Neural crest cell (in vitro differentiated cells): Measurements from ENCODE around the gene ZBTB40. TPM values are rescaled to one million over a fixed set of nuclear protein-coding genes. Genes with fewer than 3 reads are reported as not detected.

ENCODE experiments used
- DNase-seq: peaks from one replicate; pipeline ENCODE4 v3.0.0; 2021; ENCODE audit warnings: low read depth, mixed read lengths, low spot score
- H3K27ac Mint-ChIP-seq: one replicate; pipeline ENCODE4 v1.8.0; 2021; ENCODE audit warnings: mild to moderate bottlenecking, mixed read lengths; ENCODE audit not compliant: unreplicated experiment
- H3K27me3 Mint-ChIP-seq: 2 replicates; pipeline ENCODE4 v1.8.0; 2021; ENCODE audit warnings: low read depth, mild to moderate bottlenecking, mixed read lengths
- H3K36me3 Mint-ChIP-seq: 2 replicates; pipeline ENCODE4 v1.8.0; 2021; ENCODE audit warnings: low read depth, mild to moderate bottlenecking, mixed read lengths
- H3K4me1 Mint-ChIP-seq: 2 replicates; pipeline ENCODE4 v1.8.0; 2021; ENCODE audit warnings: mixed read lengths
- H3K4me3 Mint-ChIP-seq: one replicate; pipeline ENCODE4 v1.8.0; 2021; ENCODE audit warnings: mild to moderate bottlenecking, mixed read lengths
- H3K9me3 Mint-ChIP-seq: 2 replicates; pipeline ENCODE4 v1.8.0; 2021; ENCODE audit warnings: mixed read lengths
- CTCF ChIP-seq: fragments of 200-600 bp; sonication (generic); conservative IDR thresholded peaks from 2 replicates; pipeline ENCODE4 v1.5.0; 2021; ENCODE audit warnings: antibody characterized with exemption, mild to moderate bottlenecking
- total RNA-seq: library from RNA; stranded (reverse); gene quantifications from 2 replicates; pipeline ENCODE4 v1.2.1, GENCODE V29; 2021

Gene ZBTB40
- total RNA-seq, 1 donor from 2014 or later, result 31.8 TPM

GRCh38 chr1:22576617-22577016, 125.0 kb downstream of the ZBTB40 start:
- no peak overlapping the region for H3K27ac Mint-ChIP-seq
- peaks cover 3% of the 10 kb centered on the region for H3K36me3 Mint-ChIP-seq
- H3K4me3 Mint-ChIP-seq, result no peak overlapping the region
- DNase-seq, result no peak
- no peak for TF ChIP-seq CTCF
- H3K9me3 Mint-ChIP-seq, result peaks cover 19% of the 10 kb centered on the region
- H3K27me3 Mint-ChIP-seq, result peaks cover 19% of the 10 kb centered on the region
- H3K4me1 Mint-ChIP-seq, result no peaks in the 10 kb centered on the region

- peaks cover 3% of the 10 kb centered on the region for H3K36me3 Mint-ChIP-seq
- H3K27ac Mint-ChIP-seq, result no peak overlapping the region
- no peak for TF ChIP-seq CTCF
- no peak for DNase-seq
- H3K27me3 Mint-ChIP-seq, result peaks cover 13% of the 10 kb centered on the region
- H3K4me3 Mint-ChIP-seq, result no peak overlapping the region
- H3K4me1 Mint-ChIP-seq, result no peaks in the 10 kb centered on the region
- peaks cover 19% of the 10 kb centered on the region for H3K9me3 Mint-ChIP-seq
Measured at GRCh38 chr1:22578732-22579361, 127.2 kb downstream of the ZBTB40 start.

DNA sequence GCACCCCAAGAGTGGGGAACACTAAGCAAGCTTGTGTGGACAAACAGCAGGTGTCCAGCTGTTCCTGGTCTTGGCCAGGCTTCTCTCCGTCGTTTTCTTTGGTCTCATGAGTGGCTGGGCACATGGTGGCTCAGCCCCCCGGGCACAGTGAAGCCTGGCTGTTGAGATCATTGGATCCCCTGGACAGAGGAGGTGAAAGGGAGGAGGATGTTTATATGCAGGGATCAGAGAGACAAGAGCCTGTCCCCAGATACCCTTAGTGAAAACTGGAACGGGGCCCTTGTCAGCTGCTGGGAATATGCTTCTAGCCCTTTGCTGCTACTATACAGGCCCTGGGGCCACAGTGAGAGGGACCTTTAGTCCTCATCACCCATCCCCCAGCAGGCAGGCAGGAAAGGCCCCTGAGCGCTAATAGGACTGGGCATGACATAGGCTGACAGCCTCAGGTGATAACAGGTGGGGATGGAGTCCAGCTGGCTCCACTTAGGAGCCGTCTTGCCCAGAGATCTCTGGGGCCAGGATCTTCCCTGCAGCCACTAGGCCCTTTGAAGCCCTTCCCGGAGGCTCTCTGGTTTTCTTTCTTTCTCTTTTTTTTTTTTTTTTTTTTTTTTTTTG, 128.0 kb downstream of the ZBTB40 start:
- Mint-ChIP-seq H3K27ac (no peak overlapping the region), H3K9me3 (peaks cover 19% of the 10 kb centered on the region), H3K4me3 (no peak overlapping the region), H3K36me3 (peaks cover 3% of the 10 kb centered on the region), H3K4me1 (no peaks in the 10 kb centered on the region), H3K27me3 (peaks cover 5% of the 10 kb centered on the region)
- no peak for TF ChIP-seq CTCF
- no peak for DNase-seq

Other genes starting within 250 kb of the ZBTB40 start
- gene EPHA8, start 111.6 kb downstream of the ZBTB40 start, total RNA-seq, result not detected in 2 replicates
- gene C1QA, start 184.8 kb downstream of the ZBTB40 start, total RNA-seq, result not detected in 2 replicates
- not detected in 2 replicates for gene C1QC, start 191.8 kb downstream of the ZBTB40 start, total RNA-seq
- not detected in 2 replicates for gene C1QB, start 201.4 kb downstream of the ZBTB40 start, total RNA-seq